HL-60 (cell line): ENCODE results near the gene USP14.

Source experiments
- DNase-seq, 2 experiments: peaks; one replicate each; pipeline ENCODE4 v3.0.0-alpha.2; 2010 to 2020; ENCODE audit warnings: low read depth in 1 of 2, low spot score in 1 of 2
- H3K27ac ChIP-seq: fragments of 250-450 bp; sonication (Bioruptor Pico); replicated peaks from 2 replicates; pipeline ENCODE4 v1.5.1; 2020; ENCODE audit warnings: mild to moderate bottlenecking, moderate library complexity
- H3K27me3 ChIP-seq: fragments of 250-450 bp; sonication (Bioruptor Pico); 2 replicates; pipeline ENCODE4 v1.5.1; 2021; ENCODE audit warnings: mild to moderate bottlenecking, moderate library complexity; ENCODE audit not compliant: insufficient read depth, poor library complexity, severe bottlenecking
- H3K4me3 ChIP-seq: replicated peaks from 2 replicates; pipeline ENCODE4 v1.5.1; 2011; ENCODE audit warnings: mild to moderate bottlenecking, control low read depth, low read length; ENCODE audit not compliant: insufficient read depth
- GABPA ChIP-seq: IDR thresholded peaks from 2 replicates; pipeline ENCODE4 v1.6.1; 2012; ENCODE audit warnings: low read depth
- POLR2AphosphoS5 ChIP-seq: IDR thresholded peaks from 2 replicates; pipeline ENCODE4 v1.6.1; 2012; ENCODE audit warnings: low read depth
- SPI1 ChIP-seq: IDR thresholded peaks from 2 replicates; pipeline ENCODE4 v1.6.1; 2012; ENCODE audit warnings: low read depth, mild to moderate bottlenecking, borderline replicate concordance
- TF ChIP-seq, protein P1 (sequence below): IDR thresholded peaks from one replicate; pipeline ENCODE4 v1.5.1; 2011; ENCODE audit warnings: low read length, control low read depth, inconsistent platforms; ENCODE audit not compliant: insufficient read depth
- TF ChIP-seq, protein P2 (sequence below): IDR thresholded peaks from 2 replicates; pipeline ENCODE4 v1.6.1; 2012; ENCODE audit warnings: low read depth; ENCODE audit not compliant: insufficient replicate concordance

USP14 gene

DNA sequence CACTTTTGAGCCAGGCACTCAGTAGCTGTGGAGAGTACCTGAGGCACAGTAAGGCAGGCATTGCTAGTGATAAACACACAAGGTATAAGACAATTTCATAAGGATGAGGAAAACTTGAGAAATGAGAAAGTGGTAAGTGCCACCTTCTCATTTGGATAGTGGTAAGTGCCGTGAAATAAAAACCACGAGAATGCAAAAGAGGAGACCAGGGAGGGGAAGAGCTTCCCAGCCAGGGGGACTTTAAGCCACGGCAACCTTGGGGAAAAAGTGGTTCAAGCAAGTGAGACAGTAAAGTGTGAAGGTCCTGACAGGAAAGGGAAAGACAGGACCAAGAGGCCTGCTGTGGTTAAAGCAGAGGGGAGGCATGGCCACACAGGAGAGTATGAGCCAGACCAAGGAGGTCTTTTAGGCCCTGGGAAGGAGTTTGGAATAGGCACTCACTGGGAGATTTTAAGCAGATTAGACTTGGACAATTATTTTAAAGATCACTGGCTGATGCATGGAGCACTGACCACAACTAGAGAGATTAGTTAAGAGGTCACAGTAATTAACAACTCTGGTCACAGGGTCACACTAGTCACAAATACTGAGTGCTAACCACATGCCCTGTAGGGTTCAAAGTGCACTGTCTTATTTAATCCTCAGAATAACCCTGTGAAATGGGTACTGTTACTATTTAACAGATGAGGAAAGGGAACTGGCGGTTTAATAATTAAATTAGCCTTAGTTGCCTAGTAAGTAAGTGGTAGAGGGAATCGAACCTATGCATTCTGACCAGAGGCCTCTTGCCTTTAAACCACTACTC is 59.4 kb downstream of the USP14 start:
- H3K27me3 ChIP-seq = no peaks in the 10 kb centered on the region
- 0 out of 2 replicates have a peak overlapping the region, but pooled peaks have one; percentile 8 for H3K27ac ChIP-seq
- TF ChIP-seq SPI1 (no peak), GABPA (no peak), POLR2AphosphoS5 (no peak; the same call in 1 of the 2 replicates)
- TF ChIP-seq, protein P1, sequence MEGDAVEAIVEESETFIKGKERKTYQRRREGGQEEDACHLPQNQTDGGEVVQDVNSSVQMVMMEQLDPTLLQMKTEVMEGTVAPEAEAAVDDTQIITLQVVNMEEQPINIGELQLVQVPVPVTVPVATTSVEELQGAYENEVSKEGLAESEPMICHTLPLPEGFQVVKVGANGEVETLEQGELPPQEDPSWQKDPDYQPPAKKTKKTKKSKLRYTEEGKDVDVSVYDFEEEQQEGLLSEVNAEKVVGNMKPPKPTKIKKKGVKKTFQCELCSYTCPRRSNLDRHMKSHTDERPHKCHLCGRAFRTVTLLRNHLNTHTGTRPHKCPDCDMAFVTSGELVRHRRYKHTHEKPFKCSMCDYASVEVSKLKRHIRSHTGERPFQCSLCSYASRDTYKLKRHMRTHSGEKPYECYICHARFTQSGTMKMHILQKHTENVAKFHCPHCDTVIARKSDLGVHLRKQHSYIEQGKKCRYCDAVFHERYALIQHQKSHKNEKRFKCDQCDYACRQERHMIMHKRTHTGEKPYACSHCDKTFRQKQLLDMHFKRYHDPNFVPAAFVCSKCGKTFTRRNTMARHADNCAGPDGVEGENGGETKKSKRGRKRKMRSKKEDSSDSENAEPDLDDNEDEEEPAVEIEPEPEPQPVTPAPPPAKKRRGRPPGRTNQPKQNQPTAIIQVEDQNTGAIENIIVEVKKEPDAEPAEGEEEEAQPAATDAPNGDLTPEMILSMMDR = no peak
- TF ChIP-seq, protein P2, sequence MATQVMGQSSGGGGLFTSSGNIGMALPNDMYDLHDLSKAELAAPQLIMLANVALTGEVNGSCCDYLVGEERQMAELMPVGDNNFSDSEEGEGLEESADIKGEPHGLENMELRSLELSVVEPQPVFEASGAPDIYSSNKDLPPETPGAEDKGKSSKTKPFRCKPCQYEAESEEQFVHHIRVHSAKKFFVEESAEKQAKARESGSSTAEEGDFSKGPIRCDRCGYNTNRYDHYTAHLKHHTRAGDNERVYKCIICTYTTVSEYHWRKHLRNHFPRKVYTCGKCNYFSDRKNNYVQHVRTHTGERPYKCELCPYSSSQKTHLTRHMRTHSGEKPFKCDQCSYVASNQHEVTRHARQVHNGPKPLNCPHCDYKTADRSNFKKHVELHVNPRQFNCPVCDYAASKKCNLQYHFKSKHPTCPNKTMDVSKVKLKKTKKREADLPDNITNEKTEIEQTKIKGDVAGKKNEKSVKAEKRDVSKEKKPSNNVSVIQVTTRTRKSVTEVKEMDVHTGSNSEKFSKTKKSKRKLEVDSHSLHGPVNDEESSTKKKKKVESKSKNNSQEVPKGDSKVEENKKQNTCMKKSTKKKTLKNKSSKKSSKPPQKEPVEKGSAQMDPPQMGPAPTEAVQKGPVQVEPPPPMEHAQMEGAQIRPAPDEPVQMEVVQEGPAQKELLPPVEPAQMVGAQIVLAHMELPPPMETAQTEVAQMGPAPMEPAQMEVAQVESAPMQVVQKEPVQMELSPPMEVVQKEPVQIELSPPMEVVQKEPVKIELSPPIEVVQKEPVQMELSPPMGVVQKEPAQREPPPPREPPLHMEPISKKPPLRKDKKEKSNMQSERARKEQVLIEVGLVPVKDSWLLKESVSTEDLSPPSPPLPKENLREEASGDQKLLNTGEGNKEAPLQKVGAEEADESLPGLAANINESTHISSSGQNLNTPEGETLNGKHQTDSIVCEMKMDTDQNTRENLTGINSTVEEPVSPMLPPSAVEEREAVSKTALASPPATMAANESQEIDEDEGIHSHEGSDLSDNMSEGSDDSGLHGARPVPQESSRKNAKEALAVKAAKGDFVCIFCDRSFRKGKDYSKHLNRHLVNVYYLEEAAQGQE = no peak
- no peak for DNase-seq
- H3K4me3 ChIP-seq = no peak overlapping the region

DNA sequence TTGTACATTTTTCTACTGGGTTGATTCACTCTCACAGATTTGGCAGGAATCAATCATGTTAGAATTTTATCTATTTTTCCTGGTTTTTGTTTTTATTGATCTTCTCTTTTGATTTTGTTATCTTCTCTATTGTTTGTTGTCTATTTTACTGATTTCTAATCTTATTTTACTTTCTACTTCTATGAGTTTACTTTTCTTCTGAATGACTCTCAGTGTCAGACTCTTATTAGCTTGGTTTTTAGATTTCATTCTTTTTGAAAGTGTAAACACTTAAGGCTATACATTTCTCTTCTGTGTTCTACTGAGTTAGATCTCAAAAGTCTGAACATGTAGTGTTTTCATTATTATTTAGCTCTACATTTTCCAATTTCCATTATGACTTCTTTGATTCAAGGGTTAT is 62.4 kb downstream of the USP14 start:
- TF ChIP-seq, protein P1 = no peak
- TF ChIP-seq POLR2AphosphoS5 (no peak), SPI1 (no peak), GABPA (no peak)
- TF ChIP-seq, protein P2 = no peak
- no peak for DNase-seq
- Histone ChIP-seq H3K27me3 (no peaks in the 10 kb centered on the region), H3K27ac (no peak overlapping the region), H3K4me3 (no peak overlapping the region)

DNA sequence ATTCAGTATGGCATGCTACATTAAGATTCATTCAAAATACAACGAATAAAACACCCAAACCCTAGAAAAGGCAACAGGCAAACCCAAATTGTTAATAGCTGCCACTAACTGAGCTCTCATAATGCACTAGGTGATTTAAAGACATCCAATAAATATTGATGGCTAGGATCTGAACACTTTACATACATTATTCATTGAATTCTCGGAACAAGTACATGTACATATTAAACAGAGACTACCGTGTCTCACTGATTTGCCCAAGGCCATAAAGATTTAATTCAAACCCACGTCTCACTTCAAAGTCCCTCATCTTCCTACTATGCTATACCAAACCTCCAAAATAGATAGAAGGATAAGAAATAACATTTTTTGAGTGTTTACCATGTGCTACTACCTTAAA is 67.4 kb downstream of the USP14 start:
- Histone ChIP-seq H3K4me3 (no peak overlapping the region), H3K27ac (no peak overlapping the region), H3K27me3 (no peaks in the 10 kb centered on the region)
- TF ChIP-seq, protein P2 = no peak
- TF ChIP-seq, protein P1 = no peak
- no peak for TF ChIP-seq GABPA
- no peak for TF ChIP-seq POLR2AphosphoS5
- no peak for TF ChIP-seq SPI1
- DNase-seq = no peak
